AG08396 (cell line): ENCODE results near the gene DPH7.
A peak's percentile ranks its signal among the peaks of the same experiment; 100 is the strongest.
"Not testable (repeated sequence)": the region's sequence is repeated elsewhere in the genome, so short reads cannot be mapped to it uniquely, and the experiment has no call there.

Source experiments
- DNase-seq: peaks from one replicate; pipeline ENCODE4 v3.0.0; 2012; ENCODE audit warnings: low spot score, mixed read lengths

Gene DPH7

GRCh38 chr9:137580209-137580953 is 1.7 kb upstream of the DPH7 start:
- no peak for DNase-seq

- no peak for DNase-seq
Measured at GRCh38 chr9:137579259-137579604, 507 bp upstream of the DPH7 start.

- DNase-seq = no peak
Measured at GRCh38 chr9:137575716-137576411, 2.9 kb downstream of the DPH7 start.

GRCh38 chr9:137575364-137575715 is 3.4 kb downstream of the DPH7 start:
- no peak for DNase-seq

- no peak for DNase-seq
Measured at GRCh38 chr9:137574192-137574591, 4.5 kb downstream of the DPH7 start.

GRCh38 chr9:137570566-137570965 is 8.2 kb downstream of the DPH7 start:
- no peak for DNase-seq

- no peak for DNase-seq
Measured at GRCh38 chr9:137569609-137570203, 9.0 kb downstream of the DPH7 start.

- not testable (repeated sequence) for DNase-seq
Measured at GRCh38 chr9:137568445-137568844, 10.3 kb downstream of the DPH7 start.

GRCh38 chr9:137564817-137565411 is 13.8 kb downstream of the DPH7 start:
- DNase-seq = no peak

- no peak for DNase-seq
Measured at GRCh38 chr9:137564134-137564533, 14.6 kb downstream of the DPH7 start.

- DNase-seq = no peak
Measured at GRCh38 chr9:137558127-137558526, 20.6 kb downstream of the DPH7 start.

GRCh38 chr9:137556069-137556838 is 22.5 kb downstream of the DPH7 start:
- no peak for DNase-seq

GRCh38 chr9:137555179-137555578 is 23.5 kb downstream of the DPH7 start:
- DNase-seq = no peak

- DNase-seq = no peak
Measured at GRCh38 chr9:137554349-137554748, 24.4 kb downstream of the DPH7 start.

- not testable (repeated sequence) for DNase-seq
Measured at GRCh38 chr9:137553654-137554053, 25.1 kb downstream of the DPH7 start.

GRCh38 chr9:137552022-137552768 is 26.5 kb downstream of the DPH7 start:
- peak; percentile 55 for DNase-seq

GRCh38 chr9:137551264-137552021 is 27.3 kb downstream of the DPH7 start, which contains the start of gene MRPL41:
Gene MRPL41, plus strand, starts transcription at chr9:137551879. Its CDS starts 203 bp downstream, at chr9:137552082.
- peak; percentile 98 for DNase-seq

- not testable (repeated sequence) for DNase-seq
Measured at GRCh38 chr9:137550958-137551263, 27.8 kb downstream of the DPH7 start.

GRCh38 chr9:137550231-137550621 is 28.5 kb downstream of the DPH7 start, which contains the start of gene PNPLA7:
Gene PNPLA7, minus strand, starts transcription at chr9:137550402. Its CDS starts 205 bp downstream, at chr9:137550197.
- peak; percentile 86 for DNase-seq

GRCh38 chr9:137547687-137548543 is 30.8 kb downstream of the DPH7 start:
- no peak for DNase-seq
